Measurements from ENCODE around the gene PDE8B. TPM values are rescaled to one million over a fixed set of nuclear protein-coding genes. Genes with fewer than 3 reads are reported as not detected.

PDE8B gene
- total and polyA plus RNA-seq, 2 donors, result 0.38 to 1.5 TPM

GRCh38 chr5:77306531-77306930, 96.1 kb downstream of the PDE8B start:
- no peak overlapping the region for H3K27ac ChIP-seq (ENCODE audit: low read depth in 1 of 2, low read length in 1 of 2)
- no peaks in the 10 kb centered on the region for H3K36me3 ChIP-seq (ENCODE audit: control insufficient read depth in 2 of 2, insufficient read depth in 2 of 2, low read length in 1 of 2)
- H3K9me3 ChIP-seq (ENCODE audit: control insufficient read depth in 2 of 2, insufficient read depth in 1 of 2, low read length in 1 of 2), result no peaks in the 10 kb centered on the region
- 87% methylated on average over 6 of the region's 6 CpGs for WGBS
- no peak overlapping the region for H3K4me3 ChIP-seq (ENCODE audit: low read length in 2 of 2)
- DNase-seq (ENCODE audit: low read depth in 6 of 9, low spot score in 9 of 9), result no peak
- H3K27me3 ChIP-seq (ENCODE audit: control insufficient read depth in 2 of 2, insufficient read depth in 1 of 2, low read length in 1 of 2), result no peaks in the 10 kb centered on the region
- H3K4me1 ChIP-seq (ENCODE audit: control insufficient read depth in 2 of 2, insufficient read depth in 2 of 2, low read length in 2 of 2), result peaks cover 0 to 2% of the 10 kb centered on the region in 2 donors

GRCh38 chr5:77308154-77308960, 97.9 kb downstream of the PDE8B start:
- 88% methylated on average over 12 of the region's 12 CpGs for WGBS
- Histone ChIP-seq H3K4me1 (ENCODE audit: control insufficient read depth in 2 of 2, insufficient read depth in 2 of 2, low read length in 2 of 2) (peaks cover 0 to 2% of the 10 kb centered on the region in 2 donors), H3K4me3 (ENCODE audit: low read length in 2 of 2) (no peak overlapping the region), H3K9me3 (ENCODE audit: control insufficient read depth in 2 of 2, insufficient read depth in 1 of 2, low read length in 1 of 2) (no peaks in the 10 kb centered on the region), H3K36me3 (ENCODE audit: control insufficient read depth in 2 of 2, insufficient read depth in 2 of 2, low read length in 1 of 2) (no peaks in the 10 kb centered on the region), H3K27me3 (ENCODE audit: control insufficient read depth in 2 of 2, insufficient read depth in 1 of 2, low read length in 1 of 2) (no peaks in the 10 kb centered on the region), H3K27ac (ENCODE audit: low read depth in 1 of 2, low read length in 1 of 2) (no peak overlapping the region)
- no peak for DNase-seq (ENCODE audit: low read depth in 6 of 9, low spot score in 9 of 9)

GRCh38 chr5:77309140-77309539, 98.7 kb downstream of the PDE8B start:
- WGBS, result 97% methylated on average over 2 of the region's 2 CpGs
- Histone ChIP-seq H3K36me3 (ENCODE audit: control insufficient read depth in 2 of 2, insufficient read depth in 2 of 2, low read length in 1 of 2) (no peaks in the 10 kb centered on the region), H3K4me1 (ENCODE audit: control insufficient read depth in 2 of 2, insufficient read depth in 2 of 2, low read length in 2 of 2) (peaks cover 0 to 2% of the 10 kb centered on the region in 2 donors), H3K4me3 (ENCODE audit: low read length in 2 of 2) (no peak overlapping the region), H3K27ac (ENCODE audit: low read depth in 1 of 2, low read length in 1 of 2) (no peak overlapping the region), H3K9me3 (ENCODE audit: control insufficient read depth in 2 of 2, insufficient read depth in 1 of 2, low read length in 1 of 2) (no peaks in the 10 kb centered on the region), H3K27me3 (ENCODE audit: control insufficient read depth in 2 of 2, insufficient read depth in 1 of 2, low read length in 1 of 2) (no peaks in the 10 kb centered on the region)
- DNase-seq (ENCODE audit: low read depth in 6 of 9, low spot score in 9 of 9), result no peak

- Histone ChIP-seq H3K27me3 (ENCODE audit: control insufficient read depth in 2 of 2, insufficient read depth in 1 of 2, low read length in 1 of 2) (no peaks in the 10 kb centered on the region), H3K36me3 (ENCODE audit: control insufficient read depth in 2 of 2, insufficient read depth in 2 of 2, low read length in 1 of 2) (no peaks in the 10 kb centered on the region), H3K27ac (ENCODE audit: low read depth in 1 of 2, low read length in 1 of 2) (no peak overlapping the region), H3K9me3 (ENCODE audit: control insufficient read depth in 2 of 2, insufficient read depth in 1 of 2, low read length in 1 of 2) (no peaks in the 10 kb centered on the region), H3K4me3 (ENCODE audit: low read length in 2 of 2) (no peak overlapping the region), H3K4me1 (ENCODE audit: control insufficient read depth in 2 of 2, insufficient read depth in 2 of 2, low read length in 2 of 2) (peaks cover 0 to 2% of the 10 kb centered on the region in 2 donors)
- DNase-seq (ENCODE audit: low read depth in 6 of 9, low spot score in 9 of 9), result no peak
- 97% methylated on average over 4 of the region's 4 CpGs for WGBS
Measured at GRCh38 chr5:77310494-77311213, 100.2 kb downstream of the PDE8B start.

GRCh38 chr5:77311214-77311571, 100.7 kb downstream of the PDE8B start:
- H3K9me3 ChIP-seq (ENCODE audit: control insufficient read depth in 2 of 2, insufficient read depth in 1 of 2, low read length in 1 of 2), result no peaks in the 10 kb centered on the region
- no peaks in the 10 kb centered on the region for H3K36me3 ChIP-seq (ENCODE audit: control insufficient read depth in 2 of 2, insufficient read depth in 2 of 2, low read length in 1 of 2)
- H3K27ac ChIP-seq (ENCODE audit: low read depth in 1 of 2, low read length in 1 of 2), result no peak overlapping the region
- no peaks in the 10 kb centered on the region for H3K27me3 ChIP-seq (ENCODE audit: control insufficient read depth in 2 of 2, insufficient read depth in 1 of 2, low read length in 1 of 2)
- WGBS, result 88% methylated on average over 1 of the region's 1 CpG
- no peak overlapping the region for H3K4me3 ChIP-seq (ENCODE audit: low read length in 2 of 2)
- no peaks in the 10 kb centered on the region for H3K4me1 ChIP-seq (ENCODE audit: control insufficient read depth in 2 of 2, insufficient read depth in 2 of 2, low read length in 2 of 2)
- no peak for DNase-seq (ENCODE audit: low read depth in 6 of 9, low spot score in 9 of 9)

GRCh38 chr5:77312413-77312812, 101.9 kb downstream of the PDE8B start:
- no peaks in the 10 kb centered on the region for H3K4me1 ChIP-seq (ENCODE audit: control insufficient read depth in 2 of 2, insufficient read depth in 2 of 2, low read length in 2 of 2)

DNA sequence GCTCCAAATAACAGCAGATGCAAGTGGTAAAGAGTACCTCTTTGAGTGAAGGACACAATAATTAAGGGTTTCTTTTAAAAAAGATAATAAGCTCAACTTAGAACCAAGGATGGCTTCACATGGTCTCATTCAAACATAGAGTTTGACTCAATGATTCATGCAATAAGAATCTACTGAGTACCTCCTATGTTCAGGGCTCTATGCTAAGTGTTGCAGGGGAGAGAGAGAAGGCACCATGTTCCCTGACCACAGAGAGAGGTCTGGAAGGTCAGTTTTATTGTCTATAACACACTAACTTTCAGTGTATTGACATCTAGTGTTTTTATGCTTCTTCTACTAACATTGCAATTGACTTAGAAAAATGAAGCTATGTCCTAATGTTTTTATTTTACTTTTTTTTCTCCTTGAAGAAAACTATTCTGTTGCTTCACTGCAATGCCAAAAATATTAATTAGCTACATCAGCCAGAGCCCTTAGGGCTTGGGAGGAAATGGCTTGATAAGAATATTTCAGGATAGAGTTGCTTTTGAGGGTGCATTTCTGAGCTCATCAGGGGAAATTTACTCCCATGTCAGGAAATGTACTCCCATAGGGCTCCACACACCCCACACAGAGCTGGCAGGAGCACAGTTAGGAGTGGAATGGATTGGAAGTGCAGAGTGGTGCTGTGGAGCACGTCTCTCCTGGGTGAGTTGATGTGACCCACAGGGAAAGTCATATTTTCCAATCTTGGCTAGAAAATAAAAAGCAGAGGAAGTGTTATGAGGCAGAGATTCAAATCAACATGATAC, 106.6 kb downstream of the PDE8B start:
- Histone ChIP-seq H3K36me3 (ENCODE audit: control insufficient read depth in 2 of 2, insufficient read depth in 2 of 2, low read length in 1 of 2) (no peaks in the 10 kb centered on the region), H3K27me3 (ENCODE audit: control insufficient read depth in 2 of 2, insufficient read depth in 1 of 2, low read length in 1 of 2) (no peaks in the 10 kb centered on the region), H3K4me1 (ENCODE audit: control insufficient read depth in 2 of 2, insufficient read depth in 2 of 2, low read length in 2 of 2) (no peaks in the 10 kb centered on the region), H3K9me3 (ENCODE audit: control insufficient read depth in 2 of 2, insufficient read depth in 1 of 2, low read length in 1 of 2) (no peaks in the 10 kb centered on the region), H3K27ac (ENCODE audit: low read depth in 1 of 2, low read length in 1 of 2) (no peak overlapping the region), H3K4me3 (ENCODE audit: low read length in 2 of 2) (no peak overlapping the region)
- 88% methylated on average over 1 of the region's 1 CpG for WGBS
- DNase-seq (ENCODE audit: low read depth in 6 of 9, low spot score in 9 of 9), result no peak

More at GRCh38 chr5:77312413-77312812, 101.9 kb downstream of the PDE8B start:
- no peak for DNase-seq (ENCODE audit: low read depth in 6 of 9, low spot score in 9 of 9)
- Histone ChIP-seq H3K4me3 (ENCODE audit: low read length in 2 of 2) (no peak overlapping the region), H3K36me3 (ENCODE audit: control insufficient read depth in 2 of 2, insufficient read depth in 2 of 2, low read length in 1 of 2) (no peaks in the 10 kb centered on the region), H3K27me3 (ENCODE audit: control insufficient read depth in 2 of 2, insufficient read depth in 1 of 2, low read length in 1 of 2) (no peaks in the 10 kb centered on the region), H3K9me3 (ENCODE audit: control insufficient read depth in 2 of 2, insufficient read depth in 1 of 2, low read length in 1 of 2) (no peaks in the 10 kb centered on the region), H3K27ac (ENCODE audit: low read depth in 1 of 2, low read length in 1 of 2) (no peak overlapping the region)
- WGBS, result 98% methylated on average over 1 of the region's 1 CpG

GRCh38 chr5:77318060-77318459, 107.6 kb downstream of the PDE8B start:
- no peaks in the 10 kb centered on the region for H3K27me3 ChIP-seq (ENCODE audit: control insufficient read depth in 2 of 2, insufficient read depth in 1 of 2, low read length in 1 of 2)
- no peak overlapping the region for H3K27ac ChIP-seq (ENCODE audit: low read depth in 1 of 2, low read length in 1 of 2)
- DNase-seq (ENCODE audit: low read depth in 6 of 9, low spot score in 9 of 9), result no peak
- H3K9me3 ChIP-seq (ENCODE audit: control insufficient read depth in 2 of 2, insufficient read depth in 1 of 2, low read length in 1 of 2), result no peaks in the 10 kb centered on the region
- no peak overlapping the region for H3K4me3 ChIP-seq (ENCODE audit: low read length in 2 of 2)
- no peaks in the 10 kb centered on the region for H3K36me3 ChIP-seq (ENCODE audit: control insufficient read depth in 2 of 2, insufficient read depth in 2 of 2, low read length in 1 of 2)
- H3K4me1 ChIP-seq (ENCODE audit: control insufficient read depth in 2 of 2, insufficient read depth in 2 of 2, low read length in 2 of 2), result no peaks in the 10 kb centered on the region
- WGBS, result 94% methylated on average over 2 of the region's 2 CpGs
